Mesodermal cell (in vitro differentiated cells): ENCODE measurements around the gene SLC22A1.
"Not testable (repeated sequence)": the region's sequence is repeated elsewhere in the genome, so short reads cannot be mapped to it uniquely, and the experiment has no call there.

Experiments used
- H3K27ac ChIP-seq: 2 replicates; pipeline ENCODE4 v1.7.0; 2013; ENCODE audit warnings: mild to moderate bottlenecking, low read depth, low read length, moderate library complexity; ENCODE audit not compliant: severe bottlenecking
- H3K36me3 ChIP-seq: 2 replicates; pipeline ENCODE4 v1.7.1; 2013; ENCODE audit warnings: mild to moderate bottlenecking, low read length, moderate library complexity; ENCODE audit not compliant: control insufficient read depth, insufficient read depth
- H3K4me1 ChIP-seq: one replicate; pipeline ENCODE4 v1.7.1; 2013; ENCODE audit warnings: mild to moderate bottlenecking, low read length; ENCODE audit not compliant: insufficient read depth, control insufficient read depth, poor library complexity, severe bottlenecking
- H3K4me3 ChIP-seq: 2 replicates; pipeline ENCODE4 v1.7.0; 2013; ENCODE audit warnings: low read length, control low read depth, mild to moderate bottlenecking; ENCODE audit not compliant: insufficient read depth, poor library complexity, severe bottlenecking; ENCODE audit errors: extremely low read depth
- H3K9me3 ChIP-seq: 2 replicates; pipeline ENCODE4 v1.7.1; 2013; ENCODE audit warnings: mild to moderate bottlenecking, low read length, moderate library complexity; ENCODE audit not compliant: control insufficient read depth
- WGBS, 2 experiments: methylation state at CpG; one replicate each; pipeline ENCODE4 v1.1.5; 2013; ENCODE audit warnings: missing lambda C conversion rate in 2 of 2; ENCODE audit not compliant: insufficient coverage in 2 of 2; 5-methylcytosine and 5-hydroxymethylcytosine counted together

The SLC22A1 gene

GRCh38 chr6:160162030-160162566 is 40.5 kb downstream of the SLC22A1 start:
- Histone ChIP-seq H3K9me3 (peaks cover 3% of the 10 kb centered on the region), H3K4me3 (no peak overlapping the region), H3K4me1 (no peaks in the 10 kb centered on the region), H3K36me3 (no peaks in the 10 kb centered on the region), H3K27ac (no peak overlapping the region)
- WGBS, 2 experiments = 80 to 84% methylated on average over 3 to 4 of the region's 5 CpGs

- Histone ChIP-seq H3K27ac (no peak overlapping the region), H3K4me1 (no peaks in the 10 kb centered on the region), H3K9me3 (peaks cover 3% of the 10 kb centered on the region), H3K4me3 (no peak overlapping the region), H3K36me3 (no peaks in the 10 kb centered on the region)
- 79 to 85% methylated on average over 7 to 8 of the region's 8 CpGs for WGBS, 2 experiments
These were observed 41.8 kb downstream of the SLC22A1 start for GRCh38 chr6:160163425-160163824.

- no peaks in the 10 kb centered on the region for H3K36me3 ChIP-seq
- no peaks in the 10 kb centered on the region for H3K4me1 ChIP-seq
- no peak overlapping the region for H3K27ac ChIP-seq
- WGBS, 2 experiments = 100% methylated on average over 1 to 2 of the region's 7 CpGs
- H3K9me3 ChIP-seq = peaks cover 3% of the 10 kb centered on the region
- no peak overlapping the region for H3K4me3 ChIP-seq
These were observed 42.3 kb downstream of the SLC22A1 start for GRCh38 chr6:160163912-160164311.

- not testable (repeated sequence) for H3K4me1 ChIP-seq, H3K36me3 ChIP-seq, H3K4me3 ChIP-seq, H3K27ac ChIP-seq, H3K9me3 ChIP-seq
- 92 to 93% methylated on average over 2 to 3 of the region's 3 CpGs for WGBS, 2 experiments
These were observed 44.3 kb downstream of the SLC22A1 start for GRCh38 chr6:160165928-160166327.

GRCh38 chr6:160167604-160168399 is 46.2 kb downstream of the SLC22A1 start:
- H3K36me3 ChIP-seq = no peaks in the 10 kb centered on the region
- H3K4me1 ChIP-seq = no peaks in the 10 kb centered on the region
- peaks cover 3% of the 10 kb centered on the region for H3K9me3 ChIP-seq
- H3K27ac ChIP-seq = no peak overlapping the region
- WGBS, 2 experiments = 77 to 82% methylated on average over 3 to 4 of the region's 7 CpGs
- H3K4me3 ChIP-seq = no peak overlapping the region

- 88 to 90% methylated on average over 4 of the region's 6 CpGs for WGBS, 2 experiments
- no peaks in the 10 kb centered on the region for H3K4me1 ChIP-seq
- H3K27ac ChIP-seq = no peak overlapping the region
- H3K36me3 ChIP-seq = no peaks in the 10 kb centered on the region
- H3K4me3 ChIP-seq = no peak overlapping the region
- H3K9me3 ChIP-seq = peaks cover 3% of the 10 kb centered on the region
These were observed 48.5 kb downstream of the SLC22A1 start for GRCh38 chr6:160170018-160170680.

GRCh38 chr6:160172704-160173103 is 51.1 kb downstream of the SLC22A1 start:
- 94 to 98% methylated on average over 3 to 4 of the region's 5 CpGs for WGBS, 2 experiments
- no peaks in the 10 kb centered on the region for H3K4me1 ChIP-seq
- H3K9me3 ChIP-seq = no peaks in the 10 kb centered on the region
- no peak overlapping the region for H3K4me3 ChIP-seq
- no peaks in the 10 kb centered on the region for H3K36me3 ChIP-seq
- H3K27ac ChIP-seq = no peak overlapping the region

GRCh38 chr6:160173806-160174527 is 52.4 kb downstream of the SLC22A1 start:
- no peaks in the 10 kb centered on the region for H3K36me3 ChIP-seq
- peak overlapping the region; percentile 36 for H3K27ac ChIP-seq
- WGBS, 2 experiments = 82 to 96% methylated on average over 5 to 8 of the region's 9 CpGs
- H3K9me3 ChIP-seq = no peaks in the 10 kb centered on the region
- no peak overlapping the region for H3K4me3 ChIP-seq
- no peaks in the 10 kb centered on the region for H3K4me1 ChIP-seq

GRCh38 chr6:160174681-160175080 is 53.1 kb downstream of the SLC22A1 start:
- Histone ChIP-seq H3K4me3 (no peak overlapping the region), H3K9me3 (no peaks in the 10 kb centered on the region), H3K27ac (no peak overlapping the region), H3K4me1 (no peaks in the 10 kb centered on the region), H3K36me3 (no peaks in the 10 kb centered on the region)
- WGBS, 2 experiments = 20 to 40% methylated on average over 1 of the region's 2 CpGs

GRCh38 chr6:160177220-160177619 is 55.6 kb downstream of the SLC22A1 start:
- Histone ChIP-seq H3K9me3 (no peaks in the 10 kb centered on the region), H3K4me1 (no peaks in the 10 kb centered on the region), H3K4me3 (no peak overlapping the region), H3K27ac (no peak overlapping the region), H3K36me3 (no peaks in the 10 kb centered on the region)
- 76 to 100% methylated on average over 1 of the region's 2 CpGs for WGBS, 2 experiments
